HS-27A (cell line): ENCODE results near the gene AUTS2.

Experiments used
- DNase-seq: peaks from one replicate; pipeline ENCODE4 v3.0.0-alpha.2; 2012; ENCODE audit warnings: low read depth, missing footprints

Gene AUTS2

GRCh38 chr7:69939317-69939716, 341.0 kb downstream of the AUTS2 start:
- no peak for DNase-seq

- DNase-seq, result no peak
These were observed 342.9 kb downstream of the AUTS2 start for GRCh38 chr7:69941077-69941651.

GRCh38 chr7:69942573-69942972, 344.3 kb downstream of the AUTS2 start:
- no peak for DNase-seq

- DNase-seq, result no peak
These were observed 348.6 kb downstream of the AUTS2 start for GRCh38 chr7:69946901-69947300.

GRCh38 chr7:69947998-69948397, 349.7 kb downstream of the AUTS2 start:
- no peak for DNase-seq

- DNase-seq, result no peak
These were observed 350.8 kb downstream of the AUTS2 start for GRCh38 chr7:69949122-69949521.

- DNase-seq, result no peak
These were observed 353.2 kb downstream of the AUTS2 start for GRCh38 chr7:69951458-69951857.

- no peak for DNase-seq
These were observed 355.1 kb downstream of the AUTS2 start for GRCh38 chr7:69953136-69954067.

- DNase-seq, result no peak
These were observed 358.3 kb downstream of the AUTS2 start for GRCh38 chr7:69956541-69956940.

- no peak for DNase-seq
These were observed 359.4 kb downstream of the AUTS2 start for GRCh38 chr7:69957661-69958060.

GRCh38 chr7:69959789-69960499, 361.7 kb downstream of the AUTS2 start:
- DNase-seq, result no peak

GRCh38 chr7:69961436-69961835, 363.2 kb downstream of the AUTS2 start:
- no peak for DNase-seq

- DNase-seq, result no peak
These were observed 364.2 kb downstream of the AUTS2 start for GRCh38 chr7:69962186-69963065.

- DNase-seq, result no peak
These were observed 365.1 kb downstream of the AUTS2 start for GRCh38 chr7:69963393-69963792.

- no peak for DNase-seq
These were observed 368.7 kb downstream of the AUTS2 start for GRCh38 chr7:69966766-69967591.

- DNase-seq, result no peak
These were observed 369.6 kb downstream of the AUTS2 start for GRCh38 chr7:69967689-69968450.

GRCh38 chr7:69968969-69969556, 370.8 kb downstream of the AUTS2 start:
- DNase-seq, result no peak

- no peak for DNase-seq
These were observed 383.4 kb downstream of the AUTS2 start for GRCh38 chr7:69981646-69982045.

- no peak for DNase-seq
These were observed 383.9 kb downstream of the AUTS2 start for GRCh38 chr7:69982197-69982596.

- no peak for DNase-seq
These were observed 391.3 kb downstream of the AUTS2 start for GRCh38 chr7:69989551-69989950.
